Measurements from ENCODE around the gene AKAP7. TPM values are rescaled to one million over a fixed set of nuclear protein-coding genes. Genes with fewer than 3 reads are reported as not detected.

The AKAP7 gene
- polyA plus RNA-seq, 1 donor, result 53.1 TPM

DNA sequence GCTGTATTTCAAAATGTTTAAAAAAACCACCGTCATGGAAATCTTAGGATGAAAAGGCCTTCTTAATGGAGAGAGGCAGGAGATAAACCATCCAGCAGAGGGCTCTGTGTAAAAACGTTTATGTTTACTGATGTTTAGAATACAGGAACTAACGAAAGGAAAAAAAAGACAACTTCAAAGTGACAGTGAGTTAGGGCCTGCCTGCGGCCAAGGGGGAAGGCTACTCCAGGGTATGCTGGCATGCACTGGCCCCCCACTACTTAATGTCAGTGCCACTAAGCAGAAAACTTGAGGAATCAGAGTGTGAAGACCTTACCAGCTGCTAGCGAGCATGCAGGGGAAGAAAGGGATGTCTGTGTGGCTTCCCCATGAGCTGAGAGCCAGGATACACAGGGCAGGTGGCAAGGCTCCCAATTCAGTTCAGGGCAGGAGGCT, 47.7 kb downstream of the AKAP7 start:
- Histone ChIP-seq H3K36me3 (ENCODE audit: control insufficient read depth, insufficient read depth, low read length) (peaks cover 4% of the 10 kb centered on the region), H3K9me3 (ENCODE audit: control insufficient read depth, low read depth, low read length) (no peaks in the 10 kb centered on the region), H3K27ac (ENCODE audit: low read length) (no peak overlapping the region), H3K4me1 (ENCODE audit: control insufficient read depth, insufficient read depth, low read length) (no peaks in the 10 kb centered on the region), H3K4me3 (ENCODE audit: low read length) (no peak overlapping the region), H3K27me3 (ENCODE audit: control insufficient read depth, insufficient read depth, low read length) (no peaks in the 10 kb centered on the region)
- 20% methylated on average over 1 of the region's 5 CpGs for WGBS (ENCODE audit: insufficient coverage, low lambda C conversion rate)
- peak in 1 of 2 donors; percentile 42 for DNase-seq

DNA sequence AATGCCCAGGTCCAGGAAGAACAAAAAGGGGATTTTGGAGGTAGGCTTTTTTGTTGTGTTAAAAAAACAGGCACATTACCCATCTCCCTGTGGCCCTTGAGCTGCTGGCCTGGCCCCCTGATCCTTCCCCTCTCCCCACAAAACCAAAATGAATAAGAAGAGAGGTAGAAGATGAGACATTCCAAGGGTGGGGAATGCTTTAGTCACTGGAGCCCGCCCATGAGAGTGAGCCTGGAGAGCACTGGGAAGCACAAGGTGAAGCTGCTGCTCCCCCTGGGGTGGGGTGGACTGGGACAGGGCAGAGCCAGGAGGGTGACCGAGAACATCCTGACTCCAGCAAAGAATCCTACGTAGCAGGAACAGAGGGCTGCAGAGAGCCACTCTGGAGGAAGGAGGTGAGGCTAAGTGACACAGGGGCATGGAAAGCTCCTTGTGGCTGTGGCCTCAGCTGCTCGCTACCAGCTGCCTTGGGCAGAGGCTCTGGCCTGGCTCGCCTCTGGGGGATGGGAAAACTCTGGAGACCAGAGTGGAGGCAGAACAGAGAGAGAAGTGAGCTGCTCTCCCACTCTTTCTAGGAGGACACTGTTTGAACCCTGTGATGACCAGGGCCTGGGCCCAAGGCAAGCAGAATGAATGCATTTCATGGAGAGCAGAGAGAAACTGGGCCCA, 48.3 kb downstream of the AKAP7 start:
- no peaks in the 10 kb centered on the region for H3K9me3 ChIP-seq (ENCODE audit: control insufficient read depth, low read depth, low read length)
- peaks cover 4% of the 10 kb centered on the region for H3K36me3 ChIP-seq (ENCODE audit: control insufficient read depth, insufficient read depth, low read length)
- no peak overlapping the region for H3K4me3 ChIP-seq (ENCODE audit: low read length)
- no CpG with 5 or more reads among the region's 5 CpGs for WGBS (ENCODE audit: insufficient coverage, low lambda C conversion rate)
- no peak overlapping the region for H3K27ac ChIP-seq (ENCODE audit: low read length)
- H3K4me1 ChIP-seq (ENCODE audit: control insufficient read depth, insufficient read depth, low read length), result no peaks in the 10 kb centered on the region
- DNase-seq, result no peak
- H3K27me3 ChIP-seq (ENCODE audit: control insufficient read depth, insufficient read depth, low read length), result no peaks in the 10 kb centered on the region

DNA sequence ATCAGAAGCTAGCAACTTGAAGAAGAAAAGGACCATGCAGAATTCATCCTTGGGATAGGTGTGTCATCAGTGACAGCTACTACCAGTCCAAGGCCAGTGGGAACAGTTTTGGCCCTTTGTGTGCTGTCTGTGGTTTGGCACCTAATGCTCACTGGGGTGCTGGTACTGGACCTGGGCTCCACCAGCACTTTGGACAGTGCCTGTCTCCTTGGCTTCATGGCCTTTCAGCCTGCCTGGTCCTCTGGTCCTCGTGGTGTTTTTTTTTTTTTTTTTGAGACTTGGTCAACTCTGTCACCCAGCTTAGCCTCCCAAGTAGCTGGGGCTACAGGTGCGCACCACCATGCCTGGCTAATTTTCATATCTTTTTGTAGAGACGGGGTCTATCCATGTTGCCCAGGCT, 56.3 kb downstream of the AKAP7 start:
- no peaks in the 10 kb centered on the region for H3K36me3 ChIP-seq (ENCODE audit: control insufficient read depth, insufficient read depth, low read length)
- H3K4me3 ChIP-seq (ENCODE audit: low read length), result no peak overlapping the region
- no peaks in the 10 kb centered on the region for H3K27me3 ChIP-seq (ENCODE audit: control insufficient read depth, insufficient read depth, low read length)
- H3K4me1 ChIP-seq (ENCODE audit: control insufficient read depth, insufficient read depth, low read length), result no peaks in the 10 kb centered on the region
- no peak overlapping the region for H3K27ac ChIP-seq (ENCODE audit: low read length)
- no CpG with 5 or more reads among the region's 3 CpGs for WGBS (ENCODE audit: insufficient coverage, low lambda C conversion rate)
- peaks cover 12% of the 10 kb centered on the region for H3K9me3 ChIP-seq (ENCODE audit: control insufficient read depth, low read depth, low read length)
- DNase-seq, result no peak

DNA sequence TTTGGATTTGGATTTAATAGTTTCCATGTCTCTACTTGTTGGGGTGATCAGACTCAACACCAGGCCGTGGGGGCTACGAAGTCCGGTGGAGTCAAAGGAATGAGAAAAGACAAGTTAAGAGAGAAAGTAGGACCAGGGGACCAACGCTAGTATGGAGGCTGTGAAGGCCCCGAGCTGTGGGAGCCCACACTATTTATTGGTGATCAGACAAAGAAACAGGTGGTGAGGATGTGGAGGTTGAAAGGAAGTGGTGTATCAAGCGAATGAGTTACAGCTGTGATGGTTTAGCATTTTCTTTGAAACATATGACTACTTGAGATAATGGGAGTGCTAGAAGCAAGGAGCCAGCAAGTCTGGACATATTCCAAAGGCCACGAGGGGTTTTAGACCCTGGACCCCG, 62.4 kb downstream of the AKAP7 start:
- Histone ChIP-seq H3K27me3 (ENCODE audit: control insufficient read depth, insufficient read depth, low read length) (no peaks in the 10 kb centered on the region), H3K36me3 (ENCODE audit: control insufficient read depth, insufficient read depth, low read length) (no peaks in the 10 kb centered on the region), H3K9me3 (ENCODE audit: control insufficient read depth, low read depth, low read length) (peaks cover under 1% of the 10 kb centered on the region), H3K4me3 (ENCODE audit: low read length) (no peak overlapping the region), H3K27ac (ENCODE audit: low read length) (no peak overlapping the region), H3K4me1 (ENCODE audit: control insufficient read depth, insufficient read depth, low read length) (no peaks in the 10 kb centered on the region)
- no peak for DNase-seq
- WGBS (ENCODE audit: insufficient coverage, low lambda C conversion rate), result no CpG with 5 or more reads among the region's 8 CpGs

DNA sequence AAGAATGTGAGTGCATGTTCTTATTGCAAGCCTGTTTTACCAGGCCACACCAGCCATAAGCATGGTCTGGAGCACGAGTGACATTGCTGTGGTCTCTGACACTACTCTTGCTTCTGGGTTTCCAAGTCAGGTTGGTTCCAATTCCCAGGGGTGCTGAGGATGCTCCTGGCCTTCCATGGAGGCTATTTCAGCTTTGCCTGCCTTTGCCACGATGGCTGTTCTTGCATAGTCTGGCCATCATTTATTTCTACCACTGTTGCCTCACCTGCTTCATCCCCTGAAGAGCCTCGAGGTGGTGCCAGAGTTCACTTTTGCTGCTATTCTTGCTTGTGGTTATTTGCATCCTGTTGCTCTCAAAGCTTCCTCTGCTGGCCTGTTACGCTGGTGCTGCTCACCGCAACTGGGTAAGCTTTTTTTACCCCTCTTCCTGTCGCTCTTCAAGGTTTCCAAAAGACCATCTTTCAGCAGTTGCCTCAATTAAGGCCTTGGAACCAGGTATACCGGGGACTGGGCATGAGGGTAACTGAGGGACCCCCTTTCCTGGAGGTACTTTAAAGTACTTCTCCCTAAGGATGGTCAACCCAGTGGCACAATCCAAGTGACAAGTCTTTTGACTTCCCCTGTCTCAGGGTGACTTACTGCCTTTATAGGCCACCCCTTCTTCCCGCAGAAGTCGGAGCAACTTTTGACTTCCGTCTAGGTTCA, 64.5 kb downstream of the AKAP7 start:
- Histone ChIP-seq H3K4me1 (ENCODE audit: control insufficient read depth, insufficient read depth, low read length) (no peaks in the 10 kb centered on the region), H3K4me3 (ENCODE audit: low read length) (no peak overlapping the region), H3K27me3 (ENCODE audit: control insufficient read depth, insufficient read depth, low read length) (no peaks in the 10 kb centered on the region), H3K27ac (ENCODE audit: low read length) (no peak overlapping the region), H3K9me3 (ENCODE audit: control insufficient read depth, low read depth, low read length) (no peaks in the 10 kb centered on the region), H3K36me3 (ENCODE audit: control insufficient read depth, insufficient read depth, low read length) (no peaks in the 10 kb centered on the region)
- DNase-seq, result peak; percentile 68 to 69
- WGBS (ENCODE audit: insufficient coverage, low lambda C conversion rate), result 85% methylated on average over 4 of the region's 10 CpGs

DNA sequence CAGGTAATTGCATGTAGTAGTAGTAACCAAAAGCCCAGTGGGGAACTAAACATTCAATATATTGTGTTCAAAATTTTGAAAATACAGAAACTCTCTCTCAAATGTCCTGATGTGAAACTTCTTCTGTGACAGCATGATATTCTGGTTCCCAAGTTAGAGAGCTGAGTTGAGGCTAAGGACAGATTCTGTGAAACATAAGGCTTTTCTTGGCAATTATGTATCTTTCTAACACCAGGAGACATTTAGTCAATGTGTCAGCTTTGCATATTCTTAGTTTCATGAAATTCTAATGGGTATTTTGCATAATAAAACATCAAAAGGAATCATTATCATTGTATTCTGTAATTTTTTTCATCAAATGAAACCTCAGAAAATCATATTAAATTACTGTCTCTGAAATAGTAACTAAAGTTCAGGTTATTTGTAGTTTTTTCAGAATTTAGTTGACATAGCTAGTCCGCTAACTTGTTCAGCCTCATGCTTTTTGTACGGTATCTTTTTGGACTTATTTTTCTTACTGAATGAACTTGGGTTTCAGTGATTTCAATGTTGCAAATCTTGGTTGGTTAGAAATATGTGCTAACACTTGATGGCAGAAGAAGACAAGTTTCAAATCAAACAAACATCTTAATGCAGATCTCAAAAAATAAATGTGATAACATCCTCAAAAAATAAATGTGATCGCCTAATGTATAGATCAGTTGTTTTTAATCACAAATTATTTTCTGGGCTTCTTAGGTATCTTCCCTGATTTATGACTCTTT, 70.4 kb downstream of the AKAP7 start:
- no peak overlapping the region for H3K4me3 ChIP-seq (ENCODE audit: low read length)
- no peaks in the 10 kb centered on the region for H3K27me3 ChIP-seq (ENCODE audit: control insufficient read depth, insufficient read depth, low read length)
- DNase-seq, result no peak
- no peak overlapping the region for H3K27ac ChIP-seq (ENCODE audit: low read length)
- H3K9me3 ChIP-seq (ENCODE audit: control insufficient read depth, low read depth, low read length), result no peaks in the 10 kb centered on the region
- no peaks in the 10 kb centered on the region for H3K36me3 ChIP-seq (ENCODE audit: control insufficient read depth, insufficient read depth, low read length)
- no peaks in the 10 kb centered on the region for H3K4me1 ChIP-seq (ENCODE audit: control insufficient read depth, insufficient read depth, low read length)
- 100% methylated on average over 1 of the region's 3 CpGs for WGBS (ENCODE audit: insufficient coverage, low lambda C conversion rate)

DNA sequence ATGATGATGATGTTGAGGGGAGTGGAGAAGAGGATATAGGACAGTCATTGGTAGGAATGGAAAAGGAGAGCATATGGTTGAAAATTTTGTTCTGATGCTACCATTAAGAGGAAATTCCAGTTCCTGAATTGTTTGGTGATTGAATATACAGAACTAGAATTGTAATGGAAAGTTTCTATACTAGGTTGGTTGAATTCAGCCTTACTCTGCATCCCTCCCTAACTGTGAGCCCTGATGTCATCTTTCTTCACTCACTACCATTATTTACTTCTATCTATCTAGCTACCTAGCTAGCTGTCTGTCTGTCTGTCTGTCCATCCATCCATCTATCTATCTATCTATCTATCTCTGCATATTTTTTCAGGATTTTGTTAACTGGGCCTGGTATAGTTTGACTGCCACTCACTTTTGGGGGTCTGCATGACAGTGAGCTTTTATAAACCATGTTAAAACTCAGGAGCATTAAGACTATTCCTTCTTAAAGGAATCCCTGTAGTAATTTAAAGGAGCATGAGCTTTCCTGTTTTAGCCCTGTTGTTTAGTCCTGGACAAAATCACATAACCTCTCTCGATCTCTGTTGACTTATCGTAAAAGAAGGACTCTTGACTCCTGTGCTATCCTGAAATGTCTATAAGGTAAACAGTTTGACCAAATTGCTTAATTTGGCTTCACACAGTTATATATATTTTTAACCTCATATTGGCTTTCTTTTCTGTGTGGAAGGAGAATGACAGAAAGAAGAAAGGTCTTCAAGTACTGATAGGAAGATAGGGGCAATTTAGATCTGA, 71.4 kb downstream of the AKAP7 start:
- H3K4me3 ChIP-seq (ENCODE audit: low read length), result no peak overlapping the region
- no peaks in the 10 kb centered on the region for H3K36me3 ChIP-seq (ENCODE audit: control insufficient read depth, insufficient read depth, low read length)
- WGBS (ENCODE audit: insufficient coverage, low lambda C conversion rate), result no CpG with 5 or more reads among the region's 2 CpGs
- no peaks in the 10 kb centered on the region for H3K9me3 ChIP-seq (ENCODE audit: control insufficient read depth, low read depth, low read length)
- no peak overlapping the region for H3K27ac ChIP-seq (ENCODE audit: low read length)
- no peak for DNase-seq
- H3K27me3 ChIP-seq (ENCODE audit: control insufficient read depth, insufficient read depth, low read length), result no peaks in the 10 kb centered on the region
- no peaks in the 10 kb centered on the region for H3K4me1 ChIP-seq (ENCODE audit: control insufficient read depth, insufficient read depth, low read length)

DNA sequence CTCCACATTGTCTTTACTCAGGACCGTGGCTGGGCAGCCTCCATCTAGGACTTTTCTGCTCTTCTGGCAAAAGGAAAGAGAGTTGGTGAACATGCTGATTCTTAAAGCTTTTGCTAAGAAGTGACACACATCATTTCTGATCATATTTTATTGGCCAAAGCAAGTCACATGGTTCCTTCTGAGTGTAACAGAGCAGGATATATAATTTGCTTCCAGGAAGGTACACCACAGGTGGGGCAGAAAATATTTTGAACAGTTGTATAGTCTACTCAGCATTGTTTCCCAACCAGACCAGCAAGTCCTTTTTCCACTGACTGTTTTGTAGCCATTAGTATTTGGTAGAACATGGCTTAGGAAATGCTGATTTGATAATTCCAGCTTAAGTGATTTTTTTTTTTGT, 73.5 kb downstream of the AKAP7 start:
- Histone ChIP-seq H3K4me1 (ENCODE audit: control insufficient read depth, insufficient read depth, low read length) (peaks cover 14% of the 10 kb centered on the region), H3K27ac (ENCODE audit: low read length) (no peak overlapping the region), H3K36me3 (ENCODE audit: control insufficient read depth, insufficient read depth, low read length) (no peaks in the 10 kb centered on the region), H3K27me3 (ENCODE audit: control insufficient read depth, insufficient read depth, low read length) (no peaks in the 10 kb centered on the region), H3K9me3 (ENCODE audit: control insufficient read depth, low read depth, low read length) (no peaks in the 10 kb centered on the region), H3K4me3 (ENCODE audit: low read length) (no peak overlapping the region)
- no CpG with 5 or more reads among the region's 1 CpG for WGBS (ENCODE audit: insufficient coverage, low lambda C conversion rate)
- DNase-seq, result no peak

DNA sequence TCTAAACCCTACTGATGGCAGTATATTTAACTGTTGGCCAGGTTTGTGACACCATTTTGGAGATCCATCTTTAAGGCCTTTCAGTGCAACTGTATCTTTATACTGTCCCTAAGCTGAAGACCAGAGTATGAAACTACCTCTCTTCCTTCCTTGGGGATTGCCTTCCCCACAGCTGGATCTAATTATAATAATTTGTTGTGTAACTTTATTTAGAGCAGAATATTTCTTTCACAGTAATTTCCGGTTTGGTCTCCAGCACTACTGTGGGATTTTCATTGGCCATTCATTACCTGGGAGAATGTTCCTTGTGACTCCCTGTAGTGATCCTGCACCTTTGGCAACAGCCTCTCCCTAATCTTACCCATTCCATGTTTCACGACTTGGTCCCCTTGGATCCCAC, 75.2 kb downstream of the AKAP7 start:
- H3K27ac ChIP-seq (ENCODE audit: low read length), result no peak overlapping the region
- DNase-seq, result no peak
- no peak overlapping the region for H3K4me3 ChIP-seq (ENCODE audit: low read length)
- no peaks in the 10 kb centered on the region for H3K36me3 ChIP-seq (ENCODE audit: control insufficient read depth, insufficient read depth, low read length)
- peaks cover 19% of the 10 kb centered on the region for H3K4me1 ChIP-seq (ENCODE audit: control insufficient read depth, insufficient read depth, low read length)
- no peaks in the 10 kb centered on the region for H3K9me3 ChIP-seq (ENCODE audit: control insufficient read depth, low read depth, low read length)
- WGBS (ENCODE audit: insufficient coverage, low lambda C conversion rate), result no CpG with 5 or more reads among the region's 2 CpGs
- no peaks in the 10 kb centered on the region for H3K27me3 ChIP-seq (ENCODE audit: control insufficient read depth, insufficient read depth, low read length)

DNA sequence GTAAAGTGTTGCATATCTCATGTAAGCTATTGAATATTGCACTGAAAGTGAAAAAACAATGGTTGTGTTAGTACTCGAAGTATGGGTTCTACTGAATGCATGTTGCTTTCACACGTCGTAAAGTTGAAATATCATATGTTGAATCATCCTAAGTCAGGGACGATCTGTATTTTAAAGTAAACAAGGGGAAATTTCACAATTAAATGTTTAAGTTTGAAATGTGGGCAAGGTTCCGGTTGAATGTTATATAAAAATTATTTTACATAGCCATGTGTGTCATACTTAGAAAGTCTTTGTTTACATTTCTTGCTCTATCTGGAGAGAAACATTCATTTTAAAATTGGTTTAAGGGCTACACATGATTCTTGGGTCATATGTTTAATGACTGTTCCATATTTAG, 76.8 kb downstream of the AKAP7 start:
- no peaks in the 10 kb centered on the region for H3K9me3 ChIP-seq (ENCODE audit: control insufficient read depth, low read depth, low read length)
- no peak overlapping the region for H3K4me3 ChIP-seq (ENCODE audit: low read length)
- 90% methylated on average over 2 of the region's 5 CpGs for WGBS (ENCODE audit: insufficient coverage, low lambda C conversion rate)

More for the DNA sequence above, 76.8 kb downstream of the AKAP7 start:
- Histone ChIP-seq H3K4me1 (ENCODE audit: control insufficient read depth, insufficient read depth, low read length) (peaks cover 24% of the 10 kb centered on the region), H3K27me3 (ENCODE audit: control insufficient read depth, insufficient read depth, low read length) (no peaks in the 10 kb centered on the region), H3K27ac (ENCODE audit: low read length) (no peak overlapping the region), H3K36me3 (ENCODE audit: control insufficient read depth, insufficient read depth, low read length) (no peaks in the 10 kb centered on the region)
- DNase-seq, result no peak

Data from large intestine (tissue), 3 donors.